Peyer's patch (tissue), 4 donors: ENCODE data around the gene SGCA.

Source experiments
- CTCF ChIP-seq, 6 experiments: fragments of 450-650 bp in 4 of 6; fragments of 200-600 bp in 2 of 6; sonication (generic) in 1 of 6; IDR thresholded peaks; one replicate each; pipeline ENCODE4 v1.5.1; 2017 to 2019; ENCODE audit warnings: antibody characterized with exemption in 6 of 6, mild to moderate bottlenecking in 3 of 6, moderate library complexity in 1 of 6
- POLR2A ChIP-seq, 2 donors: fragments of 450-650 bp; IDR thresholded peaks; one replicate each; pipeline ENCODE4 v1.5.1; 2017; ENCODE audit warnings: antibody characterized with exemption in 2 of 2, mild to moderate bottlenecking in 2 of 2, moderate library complexity in 2 of 2

GRCh38 chr17:50186661-50187393, 21.0 kb downstream of the SGCA start:
- TF ChIP-seq POLR2A (IDR thresholded peaks at IDR 0.05) (no peak), CTCF (IDR thresholded peaks at IDR 0.05) (no peak)
